Measurements from ENCODE around the gene PEPD. TPM values are rescaled to one million over a fixed set of nuclear protein-coding genes. Genes with fewer than 3 reads are reported as not detected.
A peak's percentile ranks its signal among the peaks of the same experiment; 100 is the strongest.

PEPD gene
- total and polyA plus RNA-seq, 2 of the 4 experiments (the other 2 are of a cell fraction) = 36.7 to 88.4 TPM

DNA sequence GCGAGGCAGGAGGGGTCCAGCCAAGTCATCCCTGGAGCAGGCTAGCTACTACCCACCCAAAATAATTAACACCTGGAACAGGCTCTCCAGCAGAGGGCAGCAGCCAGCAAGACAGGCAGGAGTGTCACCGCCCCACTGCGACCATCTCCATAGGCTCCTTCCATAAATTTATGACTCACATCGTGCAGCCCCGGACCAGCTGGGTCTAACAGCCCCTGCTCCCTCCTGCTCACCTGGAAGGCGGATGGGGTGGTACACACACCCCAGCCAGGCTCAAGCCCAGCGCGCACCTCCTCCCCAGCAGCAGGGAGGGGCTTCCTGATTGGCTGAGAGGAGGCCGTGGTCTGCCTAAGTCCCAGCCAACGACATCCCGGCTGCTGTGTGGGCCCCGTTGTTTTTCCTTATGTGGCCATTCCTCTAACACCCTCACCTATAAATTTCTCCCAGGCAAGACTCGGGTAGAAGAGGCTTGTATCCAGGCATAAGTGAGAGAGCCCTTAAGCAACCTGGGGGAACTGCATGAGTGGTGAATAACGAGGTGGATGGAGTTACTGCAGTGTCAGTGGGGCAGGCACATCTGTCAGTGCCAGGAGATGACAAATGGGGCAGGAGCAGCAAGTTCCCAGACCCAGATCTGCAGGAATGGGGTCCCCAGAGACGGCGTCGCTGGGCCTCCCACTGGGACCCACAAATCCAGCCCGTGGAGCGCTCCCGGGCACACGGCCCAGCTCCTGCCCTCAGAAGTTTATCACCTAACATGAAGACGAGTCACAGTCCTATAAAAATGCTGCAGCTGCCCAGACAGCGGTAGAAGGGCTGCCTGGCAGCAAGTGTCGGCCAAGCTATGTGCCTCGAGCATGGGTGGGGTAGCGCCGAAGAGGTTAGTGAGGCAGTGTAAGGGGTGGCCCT is 105.0 kb downstream of the PEPD start (continued):
- TF ChIP-seq, protein P1, sequence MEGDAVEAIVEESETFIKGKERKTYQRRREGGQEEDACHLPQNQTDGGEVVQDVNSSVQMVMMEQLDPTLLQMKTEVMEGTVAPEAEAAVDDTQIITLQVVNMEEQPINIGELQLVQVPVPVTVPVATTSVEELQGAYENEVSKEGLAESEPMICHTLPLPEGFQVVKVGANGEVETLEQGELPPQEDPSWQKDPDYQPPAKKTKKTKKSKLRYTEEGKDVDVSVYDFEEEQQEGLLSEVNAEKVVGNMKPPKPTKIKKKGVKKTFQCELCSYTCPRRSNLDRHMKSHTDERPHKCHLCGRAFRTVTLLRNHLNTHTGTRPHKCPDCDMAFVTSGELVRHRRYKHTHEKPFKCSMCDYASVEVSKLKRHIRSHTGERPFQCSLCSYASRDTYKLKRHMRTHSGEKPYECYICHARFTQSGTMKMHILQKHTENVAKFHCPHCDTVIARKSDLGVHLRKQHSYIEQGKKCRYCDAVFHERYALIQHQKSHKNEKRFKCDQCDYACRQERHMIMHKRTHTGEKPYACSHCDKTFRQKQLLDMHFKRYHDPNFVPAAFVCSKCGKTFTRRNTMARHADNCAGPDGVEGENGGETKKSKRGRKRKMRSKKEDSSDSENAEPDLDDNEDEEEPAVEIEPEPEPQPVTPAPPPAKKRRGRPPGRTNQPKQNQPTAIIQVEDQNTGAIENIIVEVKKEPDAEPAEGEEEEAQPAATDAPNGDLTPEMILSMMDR (conservative IDR thresholded peaks at IDR 0.05; ENCODE audit: low read depth, low read length) = peak; percentile 75
